Measurements from ENCODE around the gene CCT3.

The CCT3 gene

GRCh38 chr1:156270314-156270713 lies 67.8 kb downstream of the CCT3 start:
- DNase-seq = no peak

- no peak for DNase-seq
Measured at GRCh38 chr1:156268336-156268735, 69.8 kb downstream of the CCT3 start.

- DNase-seq = no peak
Measured at GRCh38 chr1:156266051-156266450, 72.0 kb downstream of the CCT3 start.

- no peak for DNase-seq
Measured at GRCh38 chr1:156263288-156263655, 74.8 kb downstream of the CCT3 start.

GRCh38 chr1:156262461-156263287 lies 75.4 kb downstream of the CCT3 start:
- DNase-seq = peak; percentile 78

GRCh38 chr1:156260896-156261295 lies 77.2 kb downstream of the CCT3 start:
- no peak for DNase-seq

- DNase-seq = no peak
Measured at GRCh38 chr1:156259805-156260204, 78.3 kb downstream of the CCT3 start.

Measured in fibroblast of skin of right quadriceps (primary cell).